SK-N-SH (cell line): ENCODE results near the gene C10orf90. TPM values are rescaled to one million over a fixed set of nuclear protein-coding genes. Genes with fewer than 3 reads are reported as not detected.

ENCODE experiments used
- CTCF ChIA-PET: fragments of 300-600, 350-600 bp; formaldehyde crosslinking; extraction: SDS; loops from one replicate; lab custom pipeline; 2021; lab: Yijun Ruan, JAX
- POLR2A ChIA-PET: fragments of 350-600 bp; sonication (Branson Sonifier 250); formaldehyde crosslinking; extraction: SDS; loops from one replicate; lab custom pipeline; 2020; ENCODE audit warnings: antibody characterized with exemption, inconsistent platforms; lab: Yijun Ruan, JAX
- DNase-seq: peaks from one replicate; pipeline ENCODE4 v3.0.0; 2012
- H2AFZ ChIP-seq: fragments of 200-600 bp; sonication (generic); 2 replicates; pipeline ENCODE4 v1.8.1; 2016; ENCODE audit warnings: antibody characterized with exemption, mild to moderate bottlenecking, low read depth
- H3F3A ChIP-seq: fragments of 200-600 bp; sonication (generic); replicated peaks from 2 replicates; pipeline ENCODE3; 2016; ENCODE audit warnings: antibody characterized with exemption, mild to moderate bottlenecking; ENCODE audit not compliant: insufficient read depth
- H3K27ac ChIP-seq, 2 experiments: fragments of 200-500 bp in 1 of 2; fragments of 200-600 bp in 1 of 2; sonication (Bioruptor generic) in 1 of 2; sonication (generic), shearing (Covaris generic) in 1 of 2; 2 replicates each; pipeline versions ENCODE4 v1.5.1 to v1.6.1; 2014 to 2016; ENCODE audit warnings: low read depth in 2 of 2, inconsistent platforms in 1 of 2, low read length in 1 of 2, mild to moderate bottlenecking in 1 of 2, mixed read lengths in 1 of 2
- H3K27me3 ChIP-seq: fragments of 200-600 bp; sonication (generic), shearing (Covaris generic); 2 replicates; pipeline ENCODE4 v1.6.1; 2016; ENCODE audit warnings: mixed run types; ENCODE audit not compliant: insufficient read depth
- H3K36me3 ChIP-seq, 2 experiments: fragments of 200-500 bp in 1 of 2; fragments of 200-600 bp in 1 of 2; sonication (Bioruptor generic) in 1 of 2; sonication (generic) in 1 of 2; replicated peaks in 1 of 2; 2 replicates each; pipeline versions ENCODE3 to v1.5.1; 2014 to 2016; ENCODE audit warnings: low read length in 1 of 2, mild to moderate bottlenecking in 1 of 2; ENCODE audit not compliant: insufficient read depth in 2 of 2, control insufficient read depth in 1 of 2
- H3K4me1 ChIP-seq, 2 experiments: fragments of 200-500 bp in 1 of 2; fragments of 200-600 bp in 1 of 2; sonication (Bioruptor generic) in 1 of 2; sonication (generic), shearing (Covaris generic) in 1 of 2; 2 replicates each; pipeline versions ENCODE4 v1.5.1 to v1.6.1; 2014 to 2016; ENCODE audit warnings: low read depth in 1 of 2, low read length in 1 of 2, mixed run types in 1 of 2; ENCODE audit not compliant: insufficient read depth in 2 of 2, control insufficient read depth in 1 of 2
- H3K4me2 ChIP-seq: fragments of 200-600 bp; sonication (generic), shearing (Covaris generic); 2 replicates; pipeline ENCODE4 v1.6.1; 2017; ENCODE audit warnings: mixed run types
- H3K4me3 ChIP-seq, 2 experiments: fragments of 200-500 bp in 1 of 2; fragments of 200-600 bp in 1 of 2; sonication (Bioruptor generic) in 1 of 2; sonication (generic), shearing (Covaris generic) in 1 of 2; 2 replicates each; pipeline versions ENCODE4 v1.5.1 to v1.8.1; 2014 to 2016; ENCODE audit warnings: low read depth in 2 of 2, inconsistent platforms in 1 of 2, low read length in 1 of 2, mild to moderate bottlenecking in 1 of 2, mixed read lengths in 1 of 2, moderate library complexity in 1 of 2
- H3K79me2 ChIP-seq: fragments of 200-600 bp; sonication (generic); 2 replicates; pipeline ENCODE4 v1.8.1; 2017; ENCODE audit warnings: mild to moderate bottlenecking; ENCODE audit not compliant: insufficient read depth
- H3K9ac ChIP-seq: fragments of 200-600 bp; sonication (generic); 2 replicates; pipeline ENCODE4 v1.6.1; 2017; ENCODE audit warnings: mixed run types
- H3K9me2 ChIP-seq: fragments of 200-600 bp; sonication (generic); 2 replicates; pipeline ENCODE4 v1.6.1; 2017; ENCODE audit warnings: mixed run types
- H3K9me3 ChIP-seq: fragments of 200-600 bp; sonication (generic); 2 replicates; pipeline ENCODE4 v1.6.1; 2017; ENCODE audit warnings: mixed run types, mild to moderate bottlenecking, moderate library complexity
- H4K20me1 ChIP-seq: fragments of 200-600 bp; sonication (generic); 2 replicates; pipeline ENCODE4 v1.6.1; 2017; ENCODE audit warnings: mild to moderate bottlenecking, mixed run types; ENCODE audit not compliant: insufficient read depth
- CHD2 ChIP-seq: fragments of 150-350 bp; IDR thresholded peaks from 2 replicates; pipeline ENCODE4 v1.6.1; 2018; ENCODE audit warnings: low read length; ENCODE audit not compliant: partially characterized antibody
- ELF1 ChIP-seq: IDR thresholded peaks from 2 replicates; pipeline ENCODE4 v1.4.0; 2012
- EP300 ChIP-seq, 2 experiments: IDR thresholded peaks; 2 replicates each; pipeline versions ENCODE4 v1.4.0 to v1.6.1; 2012; ENCODE audit warnings: borderline replicate concordance in 1 of 2, low read depth in 1 of 2, low read length in 1 of 2
- FOXM1 ChIP-seq: IDR thresholded peaks from 2 replicates; pipeline ENCODE4 v1.4.0; 2012; ENCODE audit warnings: low read depth, mild to moderate bottlenecking
- GABPA ChIP-seq: IDR thresholded peaks from 2 replicates; pipeline ENCODE4 v1.4.0; 2012; ENCODE audit warnings: low read depth, mild to moderate bottlenecking
- GATA2 ChIP-seq: sonication (generic); formaldehyde crosslinking; IDR thresholded peaks from 2 replicates; pipeline ENCODE4 v1.5.0; 2020; ENCODE audit warnings: mild to moderate bottlenecking, missing genetic modification reagents
- IRF3 ChIP-seq: fragments of 150-350 bp; IDR thresholded peaks from 2 replicates; pipeline ENCODE4 v1.6.1; 2016; ENCODE audit warnings: mild to moderate bottlenecking, low read depth, low read length
- JUND ChIP-seq: IDR thresholded peaks from 2 replicates; pipeline ENCODE4 v1.4.0; 2012
- MXI1 ChIP-seq: IDR thresholded peaks from 2 replicates; pipeline ENCODE4 v1.6.1; 2012; ENCODE audit warnings: mild to moderate bottlenecking, low read depth, low read length, improper control_type of control experiment
- POLR2AphosphoS5 ChIP-seq: IDR thresholded peaks from 2 replicates; pipeline ENCODE4 v1.6.1; 2012; ENCODE audit warnings: low read depth, low read length
- RAD21 ChIP-seq: IDR thresholded peaks from 2 replicates; pipeline ENCODE4 v1.6.1; 2012; ENCODE audit warnings: mild to moderate bottlenecking, low read length
- REST ChIP-seq: IDR thresholded peaks from 2 replicates; pipeline ENCODE4 v1.6.1; 2012; ENCODE audit warnings: mild to moderate bottlenecking, low read depth, low read length, moderate library complexity
- RXRA ChIP-seq: IDR thresholded peaks from 2 replicates; pipeline ENCODE4 v1.4.0; 2012; ENCODE audit warnings: low read depth, mild to moderate bottlenecking, borderline replicate concordance
- SIN3A ChIP-seq: IDR thresholded peaks from 2 replicates; pipeline ENCODE4 v1.6.1; 2012; ENCODE audit warnings: low read depth, mild to moderate bottlenecking, low read length, moderate library complexity, borderline replicate concordance
- TCF12 ChIP-seq: IDR thresholded peaks from 2 replicates; pipeline ENCODE4 v1.4.0; 2012
- TEAD4 ChIP-seq: IDR thresholded peaks from 2 replicates; pipeline ENCODE4 v1.4.0; 2012; ENCODE audit warnings: mild to moderate bottlenecking, borderline replicate concordance; ENCODE audit not compliant: insufficient read depth
- whole genome bisulfite sequencing: methylation state at CpG from one replicate; pipeline ENCODE4 v1.1.6; 2017; ENCODE audit warnings: low lambda C conversion rate; 5-methylcytosine and 5-hydroxymethylcytosine counted together
- polyA plus RNA-seq, 3 experiments: library from polyadenylated mRNA; depleted of rRNA; stranded (reverse); fragments of >200 nt; gene quantifications; 2 replicates each; pipeline ENCODE4 v1.2.3, GENCODE V29; 2012
- TF ChIP-seq, protein P1 (sequence below): fragments of 150-350 bp; IDR thresholded peaks from 2 replicates; pipeline ENCODE4 v1.6.1; 2017; ENCODE audit warnings: antibody characterized with exemption, low read length, low read depth, borderline replicate concordance
- TF ChIP-seq, protein P2 (sequence below): IDR thresholded peaks from 2 replicates; pipeline ENCODE4; 2012
- TF ChIP-seq, protein P3 (sequence below): IDR thresholded peaks from 2 replicates; pipeline ENCODE4 v1.4.0; 2012; ENCODE audit warnings: low read depth

Gene C10orf90
- polyA plus RNA-seq, 1 of the 3 experiments (the other 2 are of a cell fraction): 0.21 TPM

DNA sequence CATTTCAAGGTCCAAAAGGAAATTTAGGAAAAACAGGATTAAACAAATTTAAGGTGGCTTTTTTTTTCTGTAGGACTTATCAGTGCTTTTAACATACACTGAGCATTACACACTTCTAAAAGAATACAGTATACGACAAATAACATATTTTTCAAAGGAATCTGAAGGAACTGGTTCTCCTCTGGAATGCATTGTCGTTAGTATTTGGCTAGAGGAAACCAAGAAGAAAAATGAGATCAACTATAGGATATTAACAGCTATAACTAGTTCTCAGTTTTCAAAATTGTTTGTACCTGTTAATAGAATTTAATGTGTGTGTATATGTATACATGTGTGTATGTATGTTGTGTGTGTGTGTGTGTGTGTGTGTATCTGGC lies 232.1 kb downstream of the C10orf90 start:
- Histone ChIP-seq H3K4me3 (no peak overlapping the region), H3K9me3 (no peaks in the 10 kb centered on the region), H3K4me2 (no peak overlapping the region)
- no peak for DNase-seq
- no peak for TF ChIP-seq JUND
- TF ChIP-seq GABPA: no peak
- no peak for TF ChIP-seq GATA2 (CRISPR knock-in tag)
- TF ChIP-seq, protein P1, sequence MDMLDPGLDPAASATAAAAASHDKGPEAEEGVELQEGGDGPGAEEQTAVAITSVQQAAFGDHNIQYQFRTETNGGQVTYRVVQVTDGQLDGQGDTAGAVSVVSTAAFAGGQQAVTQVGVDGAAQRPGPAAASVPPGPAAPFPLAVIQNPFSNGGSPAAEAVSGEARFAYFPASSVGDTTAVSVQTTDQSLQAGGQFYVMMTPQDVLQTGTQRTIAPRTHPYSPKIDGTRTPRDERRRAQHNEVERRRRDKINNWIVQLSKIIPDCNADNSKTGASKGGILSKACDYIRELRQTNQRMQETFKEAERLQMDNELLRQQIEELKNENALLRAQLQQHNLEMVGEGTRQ: no peak
- no peak for TF ChIP-seq TCF12
- TF ChIP-seq, protein P2, sequence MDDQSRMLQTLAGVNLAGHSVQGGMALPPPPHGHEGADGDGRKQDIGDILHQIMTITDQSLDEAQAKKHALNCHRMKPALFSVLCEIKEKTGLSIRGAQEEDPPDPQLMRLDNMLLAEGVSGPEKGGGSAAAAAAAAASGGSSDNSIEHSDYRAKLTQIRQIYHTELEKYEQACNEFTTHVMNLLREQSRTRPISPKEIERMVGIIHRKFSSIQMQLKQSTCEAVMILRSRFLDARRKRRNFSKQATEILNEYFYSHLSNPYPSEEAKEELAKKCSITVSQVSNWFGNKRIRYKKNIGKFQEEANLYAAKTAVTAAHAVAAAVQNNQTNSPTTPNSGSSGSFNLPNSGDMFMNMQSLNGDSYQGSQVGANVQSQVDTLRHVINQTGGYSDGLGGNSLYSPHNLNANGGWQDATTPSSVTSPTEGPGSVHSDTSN: no peak
- TF ChIP-seq CHD2: no peak
- no peak for TF ChIP-seq SIN3A
- TF ChIP-seq POLR2AphosphoS5: no peak
- no peak for TF ChIP-seq ELF1
- TF ChIP-seq, all 33 proteins: peak for 0
- Histone ChIP-seq H4K20me1 (no peaks in the 10 kb centered on the region), H2AFZ (no peak overlapping the region), H3K36me3 (no peaks in the 10 kb centered on the region), H3K9me2 (no peaks in the 10 kb centered on the region), H3K9ac (no peak overlapping the region), H3F3A (no peaks in the 10 kb centered on the region), H3K4me1 (peaks cover 0 to 7% of the 10 kb centered on the region in 2 experiments; a peak in 1 of 4 replicates), H3K27ac (no peak overlapping the region), H3K27me3 (no peaks in the 10 kb centered on the region), H3K79me2 (no peaks in the 10 kb centered on the region)
- WGBS: 28% methylated on average over 2 of the region's 2 CpGs
- POLR2A ChIA-PET: no interaction called here
- CTCF ChIA-PET: no interaction called here

DNA sequence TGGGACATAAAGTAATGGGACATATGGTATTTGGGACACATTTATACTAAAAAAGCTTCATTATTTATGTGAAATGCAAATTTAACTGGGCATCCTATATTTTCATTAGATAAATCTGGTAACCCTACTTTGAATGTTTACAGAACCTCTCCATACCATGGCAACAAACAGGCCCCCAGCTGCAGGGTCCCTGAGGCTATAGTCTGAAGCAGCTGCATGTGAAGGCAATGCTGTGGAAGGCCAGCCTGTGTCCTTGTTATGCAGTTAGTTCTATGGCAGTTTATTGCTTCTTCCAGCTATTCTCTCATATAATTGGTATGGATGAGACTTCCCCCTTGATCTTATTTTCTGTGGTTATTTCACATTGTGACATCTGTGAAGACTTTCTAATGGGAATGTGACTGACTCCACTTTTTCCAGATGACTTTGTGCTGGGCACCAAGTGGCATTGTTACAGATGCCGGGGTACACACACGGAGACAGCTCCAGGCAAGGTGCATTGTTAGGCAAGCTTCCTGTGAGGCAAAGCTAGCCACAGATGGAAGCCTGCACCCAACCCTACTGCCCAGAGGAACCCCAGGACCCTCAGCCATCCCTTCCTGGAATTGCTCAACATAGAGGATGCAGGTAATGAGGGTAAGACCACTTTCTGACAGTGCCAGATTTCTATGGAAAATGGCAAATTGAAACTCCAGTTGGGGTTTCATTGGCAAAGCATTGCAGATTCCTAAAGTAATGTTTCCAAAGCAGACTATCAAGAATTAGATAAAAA lies 232.7 kb downstream of the C10orf90 start:
- H3K27ac ChIP-seq: no peak overlapping the region
- no peak overlapping the region for H2AFZ ChIP-seq
- H3K4me1 ChIP-seq: peaks cover 0 to 7% of the 10 kb centered on the region in 2 experiments; a peak in 1 of 4 replicates
- no peak overlapping the region for H3K9ac ChIP-seq
- H3K27me3 ChIP-seq: no peaks in the 10 kb centered on the region
- no peaks in the 10 kb centered on the region for H3K79me2 ChIP-seq
- no peaks in the 10 kb centered on the region for H4K20me1 ChIP-seq
- H3K36me3 ChIP-seq: no peaks in the 10 kb centered on the region
- H3K4me3 ChIP-seq: no peak overlapping the region
- no peaks in the 10 kb centered on the region for H3F3A ChIP-seq
- ChIA-PET POLR2A (no interaction called here), CTCF (no interaction called here)
- 63% methylated on average over 2 of the region's 2 CpGs for WGBS
- no peaks in the 10 kb centered on the region for H3K9me2 ChIP-seq
- H3K4me2 ChIP-seq: no peak overlapping the region
- DNase-seq: no peak
- H3K9me3 ChIP-seq: no peaks in the 10 kb centered on the region
- TF ChIP-seq EP300 (IDR thresholded peaks at IDR 0.05; ENCODE audit: borderline replicate concordance in 1 of 2, low read depth in 1 of 2, low read length in 1 of 2): no peak
- no peak for TF ChIP-seq IRF3
- TF ChIP-seq MXI1: no peak
- TF ChIP-seq REST: no peak
- no peak for TF ChIP-seq JUND
- TF ChIP-seq GABPA: no peak
- no peak for TF ChIP-seq RXRA
- TF ChIP-seq POLR2AphosphoS5: no peak
- no peak for TF ChIP-seq FOXM1
- TF ChIP-seq TEAD4: no peak
- TF ChIP-seq, protein P3, sequence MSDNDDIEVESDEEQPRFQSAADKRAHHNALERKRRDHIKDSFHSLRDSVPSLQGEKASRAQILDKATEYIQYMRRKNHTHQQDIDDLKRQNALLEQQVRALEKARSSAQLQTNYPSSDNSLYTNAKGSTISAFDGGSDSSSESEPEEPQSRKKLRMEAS: no peak
- TF ChIP-seq RAD21: no peak
